GM10248 (cell line): ENCODE data around the gene ADAP1.

Experiments used
- CTCF ChIA-PET: fragments of 300-600 bp; sonication (Branson Sonifier 250); formaldehyde crosslinking; extraction: SDS; loops from one replicate; lab custom pipeline; 2021; ENCODE audit warnings: antibody characterized with exemption; lab: Yijun Ruan, JAX
- POLR2A ChIA-PET: fragments of 350-650 bp; sonication (Branson Sonifier 250); formaldehyde crosslinking; extraction: SDS; loops from one replicate; lab custom pipeline; 2020; ENCODE audit warnings: antibody characterized with exemption; lab: Yijun Ruan, JAX
- DNase-seq: peaks from one replicate; pipeline ENCODE4 v3.0.0; 2012; ENCODE audit errors: extremely low spot score
- TF ChIP-seq, protein P1 (sequence below): IDR thresholded peaks from 2 replicates; pipeline ENCODE4 v1.5.1; 2012; ENCODE audit warnings: mild to moderate bottlenecking, low read depth; ENCODE audit errors: extremely low read depth, missing control alignments, control extremely low read depth

The ADAP1 gene

DNA sequence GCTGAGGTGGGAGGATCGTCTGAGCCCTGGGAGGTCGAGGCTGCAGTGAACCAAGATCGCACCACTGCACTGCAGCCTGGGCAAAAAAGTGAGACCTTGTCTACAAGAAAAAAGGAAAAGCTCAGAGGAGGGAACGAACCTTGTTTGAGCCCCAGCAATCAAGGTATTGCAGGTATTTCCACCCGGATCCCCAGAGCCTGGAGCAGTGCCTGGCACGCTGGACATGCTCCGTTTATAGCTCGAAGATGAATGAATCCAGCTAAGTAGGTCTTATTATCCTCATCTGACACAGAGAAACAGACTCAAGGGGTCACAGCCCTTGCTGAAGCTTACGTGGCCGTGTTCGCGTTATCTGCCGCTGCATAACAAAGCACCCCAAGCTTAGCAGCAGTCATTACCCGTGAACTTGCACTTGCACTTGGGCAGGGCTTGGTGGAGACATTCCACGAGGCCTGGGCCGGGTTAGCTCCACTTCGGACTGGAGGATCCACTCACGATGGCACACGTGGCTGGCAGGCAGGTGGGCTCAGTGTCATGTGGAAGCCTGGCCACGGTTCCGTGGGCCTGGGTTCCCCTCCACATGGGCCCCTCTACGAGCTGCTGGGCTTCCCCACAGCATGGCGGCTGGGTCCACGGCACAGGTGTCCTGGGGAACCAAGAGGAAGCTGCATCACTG lies 24.1 kb upstream of the ADAP1 start:
- no peak for DNase-seq
- CTCF ChIA-PET: interaction anchor here (0.7 to 4.3 kb wide), 10 partner anchors 10 to 198 kb away, joined by 3 to 44 read pairs (median 4); no protein-coding TSS in a partner anchor
- TF ChIP-seq, protein P1, sequence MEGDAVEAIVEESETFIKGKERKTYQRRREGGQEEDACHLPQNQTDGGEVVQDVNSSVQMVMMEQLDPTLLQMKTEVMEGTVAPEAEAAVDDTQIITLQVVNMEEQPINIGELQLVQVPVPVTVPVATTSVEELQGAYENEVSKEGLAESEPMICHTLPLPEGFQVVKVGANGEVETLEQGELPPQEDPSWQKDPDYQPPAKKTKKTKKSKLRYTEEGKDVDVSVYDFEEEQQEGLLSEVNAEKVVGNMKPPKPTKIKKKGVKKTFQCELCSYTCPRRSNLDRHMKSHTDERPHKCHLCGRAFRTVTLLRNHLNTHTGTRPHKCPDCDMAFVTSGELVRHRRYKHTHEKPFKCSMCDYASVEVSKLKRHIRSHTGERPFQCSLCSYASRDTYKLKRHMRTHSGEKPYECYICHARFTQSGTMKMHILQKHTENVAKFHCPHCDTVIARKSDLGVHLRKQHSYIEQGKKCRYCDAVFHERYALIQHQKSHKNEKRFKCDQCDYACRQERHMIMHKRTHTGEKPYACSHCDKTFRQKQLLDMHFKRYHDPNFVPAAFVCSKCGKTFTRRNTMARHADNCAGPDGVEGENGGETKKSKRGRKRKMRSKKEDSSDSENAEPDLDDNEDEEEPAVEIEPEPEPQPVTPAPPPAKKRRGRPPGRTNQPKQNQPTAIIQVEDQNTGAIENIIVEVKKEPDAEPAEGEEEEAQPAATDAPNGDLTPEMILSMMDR: no peak
- POLR2A ChIA-PET: no interaction called here

- DNase-seq: no peak
- ChIA-PET POLR2A (no interaction called here), CTCF (interaction anchor here (1.1 to 4.3 kb wide), 7 partner anchors 15 to 199 kb away, joined by 3 to 44 read pairs (median 6); no protein-coding TSS in a partner anchor)
- TF ChIP-seq, protein P1: no peak
These were observed 23.5 kb upstream of the ADAP1 start for GRCh38 chr7:978049-978346.

DNA sequence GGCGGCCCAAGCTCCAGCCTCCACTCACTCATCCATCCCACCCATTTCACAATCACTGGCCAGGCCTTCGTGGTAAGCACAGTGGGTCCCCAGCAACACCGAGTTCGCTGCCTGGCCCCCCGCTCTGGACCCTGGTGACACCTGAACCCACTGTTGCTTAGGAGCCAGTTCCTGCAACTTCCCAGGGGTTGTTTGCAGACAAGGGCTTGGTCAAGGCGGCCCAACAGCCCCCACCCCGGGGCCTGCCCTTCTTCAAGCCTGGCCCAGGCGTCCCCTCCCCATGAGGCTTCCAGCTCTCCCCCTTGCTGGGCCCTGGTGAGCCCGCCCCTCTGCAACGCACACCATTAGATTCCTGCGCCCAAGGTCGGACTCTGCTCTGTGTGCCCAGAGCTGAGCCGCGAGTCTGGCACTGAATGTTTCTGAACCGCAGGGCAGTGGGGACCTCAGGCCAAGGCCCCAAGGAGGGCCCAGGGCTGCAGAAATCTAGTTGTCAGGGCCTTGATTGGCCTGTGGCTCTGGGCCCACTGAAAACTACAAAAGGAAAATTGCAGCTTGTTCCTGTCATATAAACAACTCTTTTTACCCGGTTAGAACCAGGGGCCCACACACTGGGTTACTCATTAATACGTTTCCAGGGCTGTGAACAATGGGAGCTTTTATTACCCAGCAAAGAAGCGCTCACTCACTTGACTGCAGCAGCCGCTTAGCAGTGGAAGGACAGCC lies 23.0 kb upstream of the ADAP1 start:
- CTCF ChIA-PET: interaction anchor here (0.8 to 4.3 kb wide), 8 partner anchors 11 to 199 kb away, joined by 3 to 44 read pairs (median 6); no protein-coding TSS in a partner anchor
- TF ChIP-seq, protein P1: no peak
- peak; percentile 68 for DNase-seq
- POLR2A ChIA-PET: no interaction called here

DNA sequence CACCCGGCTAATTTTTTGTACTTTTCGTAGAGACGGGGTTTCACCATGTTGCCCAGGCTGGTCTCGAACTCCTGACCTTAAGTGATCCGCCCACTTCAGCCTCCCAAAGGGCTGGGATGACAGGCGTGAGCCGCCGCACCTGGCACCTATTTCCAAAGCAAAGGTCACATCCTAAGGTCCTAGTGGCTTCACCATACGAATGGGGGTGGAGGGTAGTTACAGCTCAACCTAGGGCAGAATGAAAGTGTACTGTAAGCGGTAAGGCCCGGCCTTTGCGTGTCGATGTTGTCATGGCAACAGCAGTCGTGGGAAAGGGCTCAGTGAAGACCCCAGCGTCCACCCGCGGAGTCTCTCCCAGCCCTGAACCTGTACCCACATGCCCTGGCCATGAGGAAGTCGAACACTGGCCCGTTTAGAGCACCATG lies 22.4 kb upstream of the ADAP1 start:
- POLR2A ChIA-PET: no interaction called here
- no peak for DNase-seq
- TF ChIP-seq, protein P1: no peak
- CTCF ChIA-PET: interaction anchor here (0.8 to 4.3 kb wide), 5 partner anchors 11 to 200 kb away, joined by 3 to 44 read pairs (median 25); no protein-coding TSS in a partner anchor

DNA sequence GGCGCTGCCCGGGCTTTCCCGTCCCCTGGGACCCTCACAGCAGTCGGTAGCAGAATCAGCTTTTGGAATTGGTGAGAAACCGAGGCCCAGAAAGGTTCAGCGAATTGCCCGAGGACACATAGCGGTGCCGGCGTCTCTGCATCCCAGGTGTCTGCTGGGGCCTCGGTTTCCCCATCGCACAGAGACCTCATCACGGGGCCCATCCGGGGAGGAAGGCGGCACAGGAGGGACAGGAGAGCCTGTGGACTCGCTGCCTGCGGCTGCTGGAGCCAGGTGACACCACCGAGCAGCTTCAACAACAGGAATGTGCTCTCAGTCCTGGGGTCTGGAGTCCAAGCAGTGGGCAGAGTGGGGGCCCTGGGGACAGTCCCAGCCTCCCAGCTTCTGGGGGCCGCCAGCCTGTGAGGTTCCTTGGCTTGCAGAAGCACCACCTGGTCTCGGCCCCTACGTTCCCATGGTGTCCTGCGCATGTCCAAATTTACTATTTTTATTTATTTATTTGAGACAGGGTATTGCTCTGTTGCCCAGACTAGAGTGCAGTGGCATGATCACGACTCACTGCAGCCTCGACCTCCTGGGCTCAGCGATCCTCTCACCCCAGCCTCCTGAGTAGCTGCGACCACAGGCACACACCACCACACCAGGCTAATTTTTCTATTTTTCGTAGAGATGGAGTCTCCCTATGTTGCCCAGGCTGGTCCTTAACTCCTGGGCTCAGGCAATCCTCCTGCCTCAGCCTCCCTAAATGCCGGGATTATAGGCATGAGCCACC lies 21.4 kb upstream of the ADAP1 start:
- ChIA-PET POLR2A (interaction anchor here (1.2 to 1.5 kb wide), 3 partner anchors 13 to 43 kb away, joined by 3 to 7 read pairs (median 4); no protein-coding TSS in a partner anchor), CTCF (interaction anchor here (0.9 to 4.5 kb wide), 7 partner anchors 17 to 201 kb away, joined by 3 to 50 read pairs (median 25); no protein-coding TSS in a partner anchor)
- TF ChIP-seq, protein P1: no peak

More for the DNA sequence above, 21.4 kb upstream of the ADAP1 start:
- no peak for DNase-seq
